ENCODE results near the gene LMLN.
A peak's percentile ranks its signal among the peaks of the same experiment; 100 is the strongest.
"Not testable (repeated sequence)": the region's sequence is repeated elsewhere in the genome, so short reads cannot be mapped to it uniquely, and the experiment has no call there.

Gene LMLN

GRCh38 chr3:198027799-198028390 is 67.9 kb downstream of the LMLN start:
- DNase-seq: no peak

DNA sequence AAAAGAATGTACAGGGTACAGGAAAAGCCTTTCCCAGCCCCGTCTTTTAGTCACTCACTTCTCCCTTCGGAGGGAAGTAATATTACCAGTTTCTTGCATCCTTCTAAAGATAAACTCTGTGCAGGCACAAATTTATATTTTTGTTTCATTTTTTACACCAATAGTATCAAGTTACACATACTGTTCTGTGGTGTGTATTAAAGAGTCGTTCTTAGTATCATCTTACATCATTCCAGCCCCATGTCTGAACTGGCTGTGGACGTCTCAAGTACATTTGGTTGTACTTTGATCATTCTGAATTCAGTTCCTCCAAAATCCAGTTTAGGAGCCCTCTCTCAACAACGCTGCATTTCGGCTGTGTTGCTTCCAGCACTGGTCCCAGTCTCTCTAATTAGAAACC is 68.7 kb downstream of the LMLN start:
- DNase-seq: no peak

DNA sequence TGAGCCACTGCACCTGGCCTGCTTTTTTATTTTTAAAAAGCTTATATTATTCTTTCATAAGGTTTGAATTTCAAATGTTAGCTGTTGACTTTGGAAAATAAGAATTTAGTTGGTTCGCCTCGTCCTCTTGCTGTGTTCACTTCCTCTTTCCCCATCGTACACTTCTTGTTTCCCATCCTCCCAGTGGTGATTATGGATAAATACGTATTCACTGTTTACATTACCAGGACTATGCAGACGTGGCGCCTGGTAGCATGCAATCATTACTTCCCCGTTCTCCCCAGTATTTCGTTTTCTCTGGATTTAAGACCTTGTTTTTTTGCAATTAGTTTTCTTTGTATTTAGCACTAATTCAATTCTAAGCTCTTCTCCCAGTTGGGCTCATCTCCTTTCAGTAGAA is 70.1 kb downstream of the LMLN start:
- DNase-seq: no peak

GRCh38 chr3:198030726-198031125 is 70.7 kb downstream of the LMLN start:
- no peak for DNase-seq

DNA sequence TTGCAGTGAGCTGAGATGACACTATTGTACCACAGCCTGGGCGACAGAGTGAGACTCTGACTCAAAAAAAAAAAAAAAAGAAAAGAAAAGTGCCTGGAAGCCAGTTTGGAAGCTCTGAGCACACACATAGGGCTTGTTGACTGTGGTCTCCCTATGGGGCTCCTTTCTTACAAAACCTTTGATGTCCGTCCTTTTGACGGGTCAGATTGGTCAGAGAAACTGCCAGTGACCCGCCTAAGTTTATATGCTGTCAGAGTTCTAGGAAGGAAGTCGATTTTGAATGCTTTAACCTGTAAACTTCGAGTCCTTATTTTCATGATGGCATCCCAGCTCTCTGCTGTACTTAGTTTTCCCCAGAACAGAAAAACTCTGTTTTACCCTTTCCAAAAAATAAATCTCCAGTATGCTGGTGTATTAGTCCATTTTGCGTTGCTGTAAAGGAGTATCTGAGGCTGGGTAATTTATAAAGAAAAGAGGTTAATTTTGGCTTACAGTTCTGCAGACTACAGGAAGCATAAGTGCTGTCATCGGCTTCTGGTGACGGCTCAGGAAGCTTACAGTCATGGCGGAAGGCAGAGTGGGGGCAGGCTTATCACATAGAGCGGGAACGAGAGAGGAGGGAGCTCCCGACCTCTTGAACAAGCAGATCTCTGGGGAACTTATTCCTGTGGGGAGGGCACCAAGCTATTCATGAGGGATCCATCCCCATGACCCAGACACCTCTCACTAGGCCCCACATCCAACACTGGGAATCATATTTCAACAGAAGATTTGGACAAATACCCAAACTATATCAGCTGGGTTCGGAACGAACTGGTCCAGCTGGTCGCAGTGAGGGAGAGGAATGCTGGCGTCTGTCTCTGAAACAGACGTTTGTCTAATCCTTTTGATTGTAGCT is 72.3 kb downstream of the LMLN start:
- DNase-seq: no peak

GRCh38 chr3:198043119-198043518 is 83.1 kb downstream of the LMLN start:
- DNase-seq: no peak

- no peak for DNase-seq
Measured at GRCh38 chr3:198046120-198046857, 86.3 kb downstream of the LMLN start.

DNA sequence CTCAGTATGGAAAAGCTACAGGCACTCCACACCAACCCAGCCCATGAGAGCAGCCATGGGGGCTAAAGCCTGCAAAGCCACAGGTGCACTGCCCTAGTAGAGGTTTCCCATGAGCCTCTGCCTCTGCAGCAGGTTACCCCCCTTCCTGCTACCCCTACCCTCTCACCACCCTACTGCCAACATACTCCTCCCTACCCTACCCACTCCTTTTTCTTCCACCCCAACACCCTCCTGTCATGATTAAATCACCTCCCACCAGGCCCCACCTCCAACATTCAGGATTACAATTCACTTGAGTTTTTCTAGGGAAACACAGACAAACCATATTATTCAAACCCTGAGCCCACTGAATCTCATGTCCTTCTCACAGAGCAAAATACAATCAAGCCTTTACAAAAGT is 88.4 kb downstream of the LMLN start:
- DNase-seq: no peak

GRCh38 chr3:198051836-198052235 is 91.8 kb downstream of the LMLN start:
- DNase-seq: no peak

DNA sequence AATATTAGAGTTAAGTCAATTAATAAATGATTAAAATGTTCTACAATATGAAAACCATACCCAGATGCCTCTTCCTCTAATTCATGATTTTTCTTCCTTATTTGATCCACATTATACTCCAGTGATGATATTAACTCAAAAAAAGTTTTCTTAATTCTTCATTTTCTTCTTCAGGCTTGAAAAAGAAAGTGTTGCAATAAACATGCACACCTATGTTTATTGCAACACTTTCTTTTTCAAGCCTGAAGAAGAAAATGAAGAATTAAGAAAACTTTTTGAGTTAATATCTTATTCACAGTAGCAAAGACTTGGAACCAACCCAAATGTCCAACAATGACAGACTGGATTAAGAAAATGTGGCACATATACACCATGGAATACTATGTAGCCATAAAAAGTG is 93.4 kb downstream of the LMLN start:
- DNase-seq: not testable (repeated sequence)

- no peak for DNase-seq
Measured at GRCh38 chr3:198061119-198062067, 101.4 kb downstream of the LMLN start.

- DNase-seq: no peak
Measured at GRCh38 chr3:198062068-198062465, 102.0 kb downstream of the LMLN start.

DNA sequence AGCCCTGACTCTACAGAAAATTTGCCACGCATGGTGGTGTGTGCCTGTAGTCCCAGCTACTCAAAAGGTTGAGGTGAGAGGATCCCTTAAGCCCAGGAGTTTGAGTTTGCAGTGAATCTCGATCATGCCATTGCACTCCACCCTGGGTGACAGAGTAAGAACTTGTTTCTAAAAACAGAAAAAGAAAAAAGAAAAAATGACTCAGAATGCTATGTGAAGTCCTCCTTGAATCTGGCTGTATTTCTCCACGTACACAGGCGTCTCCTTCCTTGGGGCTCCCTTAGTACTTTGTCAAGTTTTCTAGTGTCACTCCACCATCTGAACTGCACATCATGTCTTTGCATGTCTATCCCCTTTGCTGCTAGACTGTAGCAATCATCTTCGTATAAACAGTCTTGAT is 104.4 kb downstream of the LMLN start:
- DNase-seq: no peak

DNA sequence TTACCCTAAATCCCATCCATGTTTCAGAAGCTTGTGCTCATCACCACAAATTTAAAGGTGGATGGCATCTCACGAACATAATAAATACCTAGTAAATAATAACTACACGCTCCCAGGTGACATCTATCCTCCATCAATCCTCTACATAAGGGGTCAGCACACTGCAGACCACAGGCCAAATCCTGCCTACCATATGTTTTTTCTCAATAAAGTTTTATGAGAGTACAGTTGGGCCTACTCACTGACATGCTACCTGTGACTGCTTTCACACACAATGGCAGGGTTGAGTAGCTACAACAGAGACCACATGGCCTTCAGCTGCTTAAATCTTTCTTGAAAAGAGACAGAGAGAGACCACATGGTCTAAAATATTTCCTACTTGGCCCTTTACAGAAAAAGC is 105.9 kb downstream of the LMLN start:
- no peak for DNase-seq

DNA sequence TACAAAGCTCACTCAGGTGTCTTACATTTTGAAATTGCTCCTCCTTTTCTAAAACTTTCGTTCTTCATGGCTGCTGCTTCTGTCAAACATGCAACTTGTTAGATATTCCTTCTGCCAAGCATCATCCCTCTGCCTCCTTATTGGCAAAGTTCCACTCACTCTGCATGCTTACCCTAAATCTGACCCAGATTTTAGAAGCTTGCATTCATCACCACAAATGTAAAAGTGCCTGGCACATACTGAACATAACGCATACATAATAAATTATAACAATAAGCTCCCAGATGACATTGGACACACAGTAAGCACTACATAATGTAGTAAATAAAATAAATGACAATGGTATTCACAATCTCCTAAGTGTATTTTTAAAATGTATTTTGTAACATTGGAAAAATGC is 107.4 kb downstream of the LMLN start:
- DNase-seq: no peak

DNA sequence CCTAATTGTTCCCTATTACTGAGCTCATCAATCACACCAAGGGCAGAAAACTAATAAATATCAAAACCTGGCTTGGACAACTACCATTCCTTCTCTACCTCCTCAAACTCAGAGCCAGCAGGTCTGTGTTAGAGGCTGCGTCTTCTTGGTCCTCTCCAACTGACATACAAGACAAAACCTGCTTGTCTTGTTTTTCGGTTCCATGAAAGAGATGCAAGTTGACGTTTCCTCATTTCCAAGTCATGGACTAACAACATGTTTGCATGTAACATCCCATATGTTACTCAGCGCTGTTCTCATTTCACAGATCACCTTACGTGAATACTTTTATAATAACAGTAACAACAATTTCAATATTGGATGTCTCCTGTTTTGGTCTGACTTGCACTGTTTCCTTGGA is 110.9 kb downstream of the LMLN start:
- DNase-seq: no peak

- peak; percentile 64 for DNase-seq
Measured at GRCh38 chr3:198071602-198072287, 111.7 kb downstream of the LMLN start.

DNA sequence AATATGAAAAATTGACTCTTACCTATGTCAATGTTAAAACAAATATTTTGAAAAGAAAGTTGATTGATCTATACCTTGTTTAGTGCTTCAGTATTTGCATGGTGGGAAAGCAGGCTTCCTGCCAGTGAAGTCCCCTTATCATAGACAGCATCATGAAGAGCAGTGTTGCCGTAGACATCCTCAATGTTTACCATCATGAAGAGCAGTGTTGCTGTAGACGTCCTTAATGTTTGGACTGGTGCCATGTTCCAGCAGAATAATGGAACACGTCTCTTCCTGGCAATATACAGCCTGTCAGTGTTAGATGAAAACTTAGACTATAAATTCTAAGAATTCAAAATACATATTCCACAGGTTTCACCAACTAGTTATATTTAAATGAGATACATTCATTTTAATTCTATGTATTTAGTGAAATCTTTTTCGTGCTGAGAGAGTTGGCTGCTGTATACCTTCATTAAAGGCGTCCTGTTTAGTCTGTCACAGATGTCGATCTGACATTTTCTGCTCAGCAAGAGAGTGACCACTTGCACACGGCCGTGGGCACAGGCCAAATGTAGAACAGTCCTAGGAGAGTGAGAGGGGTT is 116.8 kb downstream of the LMLN start:
- DNase-seq: no peak

- DNase-seq: no peak
Measured at GRCh38 chr3:198079771-198080520, 119.9 kb downstream of the LMLN start.

- peak; percentile 91 for DNase-seq
Measured at GRCh38 chr3:198080521-198081384, 120.7 kb downstream of the LMLN start.

Measured in activated CD8-positive, alpha-beta memory T cell treated with anti-CD3 and anti-CD28 coated beads, Interleukin-2, amount 50 U/mL, for 48 hours (primary cell).